Activated naive CD8-positive, alpha-beta T cell treated with anti-CD3 and anti-CD28 coated beads, Interleukin-2, amount 10 ng/mL, durations not matched to agents 7 days and 5 days (primary cell): ENCODE data around the gene IRF2. TPM values are rescaled to one million over a fixed set of nuclear protein-coding genes. Genes with fewer than 3 reads are reported as not detected.
A peak's percentile ranks its signal among the peaks of the same experiment; 100 is the strongest.
"Not testable (repeated sequence)": the region's sequence is repeated elsewhere in the genome, so short reads cannot be mapped to it uniquely, and the experiment has no call there.

Experiments
- ATAC-seq: fragments of 150-1000 bp; cut with Tn5 transposase; one replicate; pipeline ENCODE4 v1.10.0; 2021; ENCODE audit warnings: low read depth, moderate library complexity
- POLR2A ChIA-PET: fragments of 350-600 bp; sonication (Branson Sonifier 250); formaldehyde crosslinking; loops from one replicate; lab custom pipeline; 2021; ENCODE audit warnings: antibody characterized with exemption; lab: Charles Lee
- DNase-seq: peaks from one replicate; pipeline ENCODE4 v3.0.0; 2021
- H3K27ac Mint-ChIP-seq: one replicate; pipeline ENCODE4 v1.8.0; 2022; ENCODE audit warnings: mild to moderate bottlenecking, mixed read lengths
- H3K27me3 Mint-ChIP-seq: one replicate; pipeline ENCODE4 v1.8.0; 2022; ENCODE audit warnings: mild to moderate bottlenecking, moderate library complexity, mixed read lengths
- H3K36me3 Mint-ChIP-seq: one replicate; pipeline ENCODE4 v1.8.0; 2021; ENCODE audit warnings: mild to moderate bottlenecking, mixed read lengths
- H3K4me1 Mint-ChIP-seq: one replicate; pipeline ENCODE4 v1.8.0; 2021; ENCODE audit warnings: mixed read lengths
- H3K4me3 Mint-ChIP-seq: one replicate; pipeline ENCODE4 v1.8.0; 2022; ENCODE audit warnings: mild to moderate bottlenecking, moderate library complexity, mixed read lengths
- H3K9me3 Mint-ChIP-seq: one replicate; pipeline ENCODE4 v1.8.0; 2021; ENCODE audit warnings: mixed read lengths
- total RNA-seq, 2 experiments: library from RNA; stranded (reverse); gene quantifications; one replicate each; pipeline ENCODE4 v1.2.3, GENCODE V29; 2021

IRF2 gene
- total RNA-seq, 2 experiments from 2014 or later: 72.0 to 73.2 TPM

- Mint-ChIP-seq H3K27ac (no peak overlapping the region), H3K4me3 (peak overlapping the region; percentile 38), H3K27me3 (no peaks in the 10 kb centered on the region), H3K36me3 (peaks cover 11% of the 10 kb centered on the region), H3K4me1 (peaks cover 24% of the 10 kb centered on the region), H3K9me3 (peaks cover 10% of the 10 kb centered on the region)
- POLR2A ChIA-PET: interaction anchor here (0.5 to 1.7 kb wide), 3 partner anchors 10 to 41 kb away, joined by 3 to 5 read pairs (median 4); no protein-coding TSS in a partner anchor
- ATAC-seq (no peak), DNase-seq (no peak)
Observed at GRCh38 chr4:184342167-184342856, 132.0 kb downstream of the IRF2 start.

GRCh38 chr4:184339398-184340193 is 134.8 kb downstream of the IRF2 start:
- DNase-seq, H3K27ac Mint-ChIP-seq: not testable (repeated sequence)

GRCh38 chr4:184337907-184338306 is 136.4 kb downstream of the IRF2 start:
- no peak for ATAC-seq
- H3K4me1 Mint-ChIP-seq: peaks cover 17% of the 10 kb centered on the region
- DNase-seq: no peak
- H3K36me3 Mint-ChIP-seq: peaks cover 21% of the 10 kb centered on the region
- H3K4me3 Mint-ChIP-seq: no peak overlapping the region
- H3K27me3 Mint-ChIP-seq: no peaks in the 10 kb centered on the region
- POLR2A ChIA-PET: interaction anchor here (1.2 kb wide), 1 partner anchor 137 kb away, joined by 3 read pairs; the partner anchor contains the start of gene IRF2
- H3K27ac Mint-ChIP-seq: no peak overlapping the region
- peaks cover 15% of the 10 kb centered on the region for H3K9me3 Mint-ChIP-seq

More at GRCh38 chr4:184339398-184340193, 134.8 kb downstream of the IRF2 start:
- Mint-ChIP-seq H3K9me3 (peaks cover 15% of the 10 kb centered on the region), H3K4me1 (peaks cover 32% of the 10 kb centered on the region), H3K36me3 (peaks cover 20% of the 10 kb centered on the region)
- POLR2A ChIA-PET, ATAC-seq, H3K4me3 Mint-ChIP-seq, H3K27me3 Mint-ChIP-seq: not testable (repeated sequence)

Other genes with a start within 250 kb of the IRF2 start
- gene CASP3, start 174.9 kb upstream of the IRF2 start, total RNA-seq: 10 to 100 TPM; 45.3 to 49.8 TPM
- gene PRIMPOL, start 175.2 kb upstream of the IRF2 start, total RNA-seq: 10 to 100 TPM; 22.5 to 25.0 TPM